Measurements from ENCODE around the gene TAAR6.
"Not testable (repeated sequence)": the region's sequence is repeated elsewhere in the genome, so short reads cannot be mapped to it uniquely, and the experiment has no call there.

The TAAR6 gene

DNA sequence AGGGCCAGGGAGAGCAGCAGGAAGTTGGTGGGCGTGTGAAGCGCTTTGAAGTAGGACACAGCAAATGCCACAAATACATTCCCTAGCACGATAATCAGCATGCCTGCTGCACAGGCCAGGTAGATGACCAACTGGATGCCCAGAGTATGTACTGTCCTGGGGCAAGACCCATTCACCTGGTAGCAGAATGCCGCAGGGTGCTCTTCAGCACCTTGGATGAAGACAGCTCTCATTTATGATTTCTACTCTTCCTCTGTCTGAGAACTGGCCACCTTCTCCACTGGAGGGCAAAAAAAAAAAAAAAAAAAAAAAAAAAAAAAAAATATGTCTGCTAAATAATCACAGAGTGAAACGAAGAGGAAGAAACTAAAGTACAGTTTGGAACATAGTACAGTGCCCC, 19.3 kb downstream of the TAAR6 start, which contains the start of gene TAAR5:
TAAR5 (minus strand) TSS at position 288 of the 400 bp plus-strand sequence; CDS start at position 233, 55 bp downstream.
- no peak for DNase-seq (ENCODE audit: low read depth)

DNA sequence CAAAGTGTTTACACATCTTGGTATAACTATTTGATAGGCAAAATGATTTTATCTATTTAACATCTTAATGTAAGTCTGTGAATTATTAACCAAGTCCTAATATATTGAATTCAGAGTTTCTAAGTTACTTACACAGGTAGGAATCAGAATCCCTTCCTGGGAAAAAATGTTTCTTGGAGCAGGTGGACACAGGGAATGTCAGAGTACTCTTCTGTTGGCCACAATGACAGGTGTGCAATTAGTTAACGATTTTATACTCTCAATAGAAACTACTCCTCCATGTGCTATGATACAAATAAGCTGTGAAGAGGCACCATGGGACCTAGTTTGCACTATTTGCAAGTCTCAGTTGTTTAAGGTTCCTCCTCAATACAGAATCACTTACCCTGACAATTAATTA, 20.2 kb downstream of the TAAR6 start:
- DNase-seq (ENCODE audit: low read depth) = no peak

DNA sequence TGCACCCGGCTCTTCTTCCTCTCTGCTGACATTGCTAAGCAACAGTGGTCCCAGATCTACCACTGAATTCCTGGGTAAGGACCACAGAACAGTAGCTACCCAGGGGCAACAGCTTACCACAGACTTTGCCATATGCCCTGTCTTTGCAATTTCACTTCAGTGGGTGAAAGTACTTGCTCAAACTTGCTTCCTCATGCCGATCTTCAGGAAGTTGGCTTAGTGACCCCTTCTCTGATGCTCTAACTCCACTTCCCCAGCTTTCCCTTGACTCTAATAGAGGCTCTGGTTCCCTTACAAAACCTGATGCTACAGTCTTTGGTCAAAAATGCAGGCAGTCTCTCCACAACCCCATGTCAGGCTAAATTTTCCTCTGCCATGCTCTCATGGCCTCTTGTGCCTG, 22.7 kb downstream of the TAAR6 start:
- no peak for DNase-seq (ENCODE audit: low read depth)

GRCh38 chr6:132596201-132596600, 26.1 kb downstream of the TAAR6 start:
- DNase-seq (ENCODE audit: low read depth) = no peak

- DNase-seq (ENCODE audit: low read depth) = no peak
Observed at GRCh38 chr6:132598473-132598872, 28.4 kb downstream of the TAAR6 start.

DNA sequence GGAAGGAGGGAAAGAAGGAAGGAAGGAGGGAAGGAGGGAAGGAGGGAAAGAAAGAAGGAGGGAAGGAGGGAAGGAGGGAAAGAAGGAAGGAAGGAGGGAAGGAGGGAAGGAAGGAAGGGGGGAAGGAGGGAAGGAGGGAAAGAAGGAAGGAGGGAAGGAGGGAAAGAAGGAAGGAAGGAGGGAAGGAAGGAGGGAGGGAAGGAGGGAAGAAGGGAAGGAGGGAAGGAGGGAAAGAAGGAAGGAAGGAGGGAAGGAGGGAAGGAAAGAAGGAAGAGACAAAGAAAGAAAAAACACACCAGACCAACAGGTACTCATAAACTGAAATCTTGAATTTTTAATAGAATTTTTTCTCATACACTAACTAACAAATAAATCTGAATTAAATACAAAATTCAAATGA, 30.8 kb downstream of the TAAR6 start:
- not testable (repeated sequence) for DNase-seq (ENCODE audit: low read depth)

DNA sequence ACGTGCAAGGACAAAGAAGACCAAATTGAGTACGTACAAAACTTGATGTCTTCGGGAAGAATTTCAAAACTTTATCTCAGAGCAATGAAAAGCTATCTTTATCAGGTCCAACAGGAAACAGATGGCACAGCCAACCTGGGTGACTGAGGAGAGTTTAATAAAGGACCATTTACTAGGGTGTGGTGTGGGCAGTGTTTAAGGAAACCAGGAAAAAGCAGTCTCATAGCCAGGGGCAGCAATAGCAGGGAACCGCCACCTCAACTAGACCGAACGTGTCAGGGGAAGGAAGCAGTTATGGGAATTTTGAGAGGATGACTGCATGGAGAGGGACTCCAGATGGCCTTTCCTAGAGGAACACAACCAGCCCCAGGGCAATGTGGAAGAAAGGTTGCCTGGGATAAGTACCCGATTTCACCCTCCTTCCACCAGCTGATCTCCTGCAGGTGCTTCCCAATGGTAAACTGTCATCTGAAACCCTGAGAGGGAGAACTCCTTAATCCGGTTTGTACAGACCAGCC, 34.6 kb downstream of the TAAR6 start:
- no peak for DNase-seq (ENCODE audit: low read depth)

- no peak for DNase-seq (ENCODE audit: low read depth)
Observed at GRCh38 chr6:132607544-132608233, 37.6 kb downstream of the TAAR6 start.

DNA sequence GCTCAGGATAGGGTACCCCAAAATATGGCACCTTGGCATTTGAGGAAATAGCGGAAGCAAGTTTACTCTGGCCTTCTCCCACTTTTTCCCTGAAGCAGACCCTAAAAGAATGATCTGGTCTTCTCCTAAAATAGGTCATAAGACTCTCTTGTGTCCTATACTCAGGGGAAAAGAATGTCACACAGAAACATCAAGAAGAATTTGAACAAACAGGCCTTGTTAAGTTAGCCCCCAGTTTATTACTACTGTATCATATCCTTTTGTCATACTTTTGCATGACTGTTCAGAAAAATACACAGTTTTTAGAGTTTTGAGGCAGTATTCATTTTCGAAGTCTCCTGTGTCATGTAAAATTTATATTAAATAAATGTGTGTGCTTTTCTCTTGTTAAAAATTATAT, 41.5 kb downstream of the TAAR6 start:
- DNase-seq (ENCODE audit: low read depth) = no peak

- no peak for DNase-seq (ENCODE audit: low read depth)
Observed at GRCh38 chr6:132612449-132613108, 42.5 kb downstream of the TAAR6 start.

- no peak for DNase-seq (ENCODE audit: low read depth)
Observed at GRCh38 chr6:132614554-132614953, 44.4 kb downstream of the TAAR6 start.

- no peak for DNase-seq (ENCODE audit: low read depth)
Observed at GRCh38 chr6:132616677-132617076, 46.6 kb downstream of the TAAR6 start.

Measured in GM04504 (cell line).